Activated T-cell treated with anti-CD3 and anti-CD28 coated beads for 1 hour (primary cell): ENCODE data around the gene CNIH2.
"Not testable (repeated sequence)": the region's sequence is repeated elsewhere in the genome, so short reads cannot be mapped to it uniquely, and the experiment has no call there.

Source experiments
- DNase-seq: peaks from one replicate; pipeline ENCODE4 v3.0.0-alpha.2; 2020; ENCODE audit warnings: low read depth

Gene CNIH2

DNA sequence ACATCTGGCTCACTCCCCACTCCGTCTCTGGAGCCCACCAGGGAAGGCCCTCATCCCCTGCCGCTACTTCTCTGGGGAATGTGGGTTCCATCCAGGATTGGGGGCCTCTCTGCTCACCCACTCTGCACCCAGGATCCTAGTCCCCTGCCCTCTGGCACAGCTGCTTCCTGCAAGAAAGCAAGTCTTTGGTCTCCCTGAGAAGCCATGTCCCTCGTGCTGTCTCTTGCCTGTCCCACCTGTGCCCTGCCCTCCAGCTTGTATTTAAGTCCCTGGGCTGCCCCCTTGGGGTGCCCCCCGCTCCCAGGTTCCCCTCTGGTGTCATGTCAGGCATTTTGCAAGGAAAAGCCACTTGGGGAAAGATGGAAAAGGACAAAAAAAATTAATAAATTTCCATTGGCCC lies 911 bp upstream of the CNIH2 start:
- not testable (repeated sequence) for DNase-seq

DNA sequence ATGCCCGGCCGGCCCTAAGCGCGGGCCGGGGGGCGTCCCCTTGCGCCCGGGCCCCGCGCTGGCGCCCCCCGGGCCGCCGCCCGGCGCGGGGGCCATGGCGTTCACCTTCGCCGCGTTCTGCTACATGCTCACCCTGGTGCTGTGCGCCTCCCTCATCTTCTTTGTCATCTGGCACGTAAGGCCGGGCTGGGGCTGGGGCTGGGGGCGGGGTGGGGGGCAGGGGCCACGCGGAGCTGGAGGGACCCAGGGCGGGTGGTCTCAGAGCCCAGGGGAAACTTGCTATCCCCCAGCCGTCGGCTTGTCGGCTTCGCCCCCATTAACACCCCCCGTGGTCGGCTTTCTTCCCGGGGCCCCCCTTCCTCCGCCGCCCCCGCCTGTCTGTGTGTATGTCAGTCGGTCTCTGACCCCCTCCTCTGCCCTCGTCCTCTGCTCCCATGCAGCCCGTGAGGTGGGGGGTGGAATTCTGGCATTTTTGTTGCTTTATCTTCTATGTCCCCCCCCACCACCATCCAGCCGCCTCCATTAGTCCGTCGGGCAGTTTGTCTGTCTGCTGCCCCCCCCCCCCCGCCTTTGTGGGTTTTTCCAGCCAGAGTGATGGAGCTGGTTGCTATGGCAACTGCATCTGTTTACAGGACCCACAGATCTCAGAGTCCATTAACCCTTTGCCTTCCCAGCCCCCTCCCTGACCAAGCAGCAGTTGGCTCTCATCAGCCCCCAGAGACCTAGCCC lies 552 bp downstream of the CNIH2 start:
- no peak for DNase-seq

DNA sequence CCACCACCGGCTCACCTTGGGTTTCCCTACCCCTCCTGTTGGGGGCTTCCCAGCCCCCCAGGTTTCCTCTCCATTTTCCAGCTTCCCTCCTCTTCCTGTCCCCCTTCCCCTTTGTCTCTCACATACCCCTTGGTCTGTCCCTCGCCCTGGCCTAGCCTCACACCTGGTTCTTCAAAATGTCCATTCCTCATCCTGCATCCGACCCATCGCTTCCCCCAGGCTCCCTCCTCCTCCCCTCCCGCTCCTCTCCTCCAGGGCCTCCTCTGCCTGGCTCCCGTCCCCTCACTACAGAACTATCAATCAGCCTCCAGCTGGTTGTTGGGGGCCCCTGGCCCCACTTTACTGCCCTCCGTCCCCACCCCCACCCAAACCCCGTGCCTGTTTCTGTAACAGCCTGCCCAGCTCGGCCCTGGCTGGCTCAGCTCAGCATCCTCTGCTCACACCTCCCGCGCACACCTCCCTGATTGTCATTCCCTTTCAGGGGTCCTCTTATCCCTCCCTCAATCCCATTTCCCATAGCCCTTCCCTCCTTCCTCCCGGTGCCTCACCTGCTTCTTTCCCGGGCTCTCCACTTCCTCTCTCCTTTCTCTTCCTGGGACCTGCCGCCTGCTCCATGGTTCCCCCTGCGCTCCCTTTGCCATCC lies 1.2 kb downstream of the CNIH2 start:
- DNase-seq: no peak

DNA sequence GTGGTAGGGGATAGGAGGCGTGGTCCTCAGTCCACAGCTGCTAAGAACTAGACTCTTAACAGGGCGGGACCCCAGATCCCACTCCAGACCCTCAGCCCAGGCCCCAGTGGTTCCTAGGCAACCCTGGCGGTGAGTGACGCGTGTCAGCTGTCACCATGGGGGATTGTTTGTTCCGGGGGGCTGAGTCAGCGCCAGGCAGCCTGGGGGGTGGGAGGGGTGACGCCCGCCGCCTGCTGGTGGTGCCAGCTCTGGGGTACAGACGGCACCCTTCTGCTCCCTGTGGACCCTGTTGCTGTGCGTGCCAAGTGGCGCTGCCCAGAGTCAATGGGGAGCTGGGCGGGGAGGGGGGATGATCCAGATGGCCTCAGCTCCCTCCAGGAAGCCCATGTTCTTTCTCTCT lies 2.5 kb downstream of the CNIH2 start:
- DNase-seq: no peak

DNA sequence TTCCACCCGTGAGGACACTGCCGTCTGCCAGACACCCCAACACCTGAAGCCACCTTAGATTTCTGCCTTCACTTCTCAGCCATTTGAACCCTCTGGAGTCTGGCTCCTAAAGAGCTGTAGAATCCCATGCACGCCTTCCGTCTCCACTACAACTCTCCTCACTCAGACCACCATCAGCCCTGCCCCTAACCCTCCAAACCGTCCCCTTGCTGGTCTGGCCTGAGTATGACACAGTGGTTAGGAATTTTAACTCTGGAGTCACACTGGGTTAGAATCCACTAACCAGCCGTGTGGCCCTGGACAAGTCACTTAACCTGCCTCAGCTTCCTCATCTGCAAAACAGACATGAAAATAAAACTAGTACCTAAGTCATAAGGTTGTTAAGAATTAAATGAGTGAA lies 3.0 kb downstream of the CNIH2 start:
- no peak for DNase-seq

- DNase-seq: no peak
These were observed 3.9 kb downstream of the CNIH2 start for GRCh38 chr11:66281776-66282467.

DNA sequence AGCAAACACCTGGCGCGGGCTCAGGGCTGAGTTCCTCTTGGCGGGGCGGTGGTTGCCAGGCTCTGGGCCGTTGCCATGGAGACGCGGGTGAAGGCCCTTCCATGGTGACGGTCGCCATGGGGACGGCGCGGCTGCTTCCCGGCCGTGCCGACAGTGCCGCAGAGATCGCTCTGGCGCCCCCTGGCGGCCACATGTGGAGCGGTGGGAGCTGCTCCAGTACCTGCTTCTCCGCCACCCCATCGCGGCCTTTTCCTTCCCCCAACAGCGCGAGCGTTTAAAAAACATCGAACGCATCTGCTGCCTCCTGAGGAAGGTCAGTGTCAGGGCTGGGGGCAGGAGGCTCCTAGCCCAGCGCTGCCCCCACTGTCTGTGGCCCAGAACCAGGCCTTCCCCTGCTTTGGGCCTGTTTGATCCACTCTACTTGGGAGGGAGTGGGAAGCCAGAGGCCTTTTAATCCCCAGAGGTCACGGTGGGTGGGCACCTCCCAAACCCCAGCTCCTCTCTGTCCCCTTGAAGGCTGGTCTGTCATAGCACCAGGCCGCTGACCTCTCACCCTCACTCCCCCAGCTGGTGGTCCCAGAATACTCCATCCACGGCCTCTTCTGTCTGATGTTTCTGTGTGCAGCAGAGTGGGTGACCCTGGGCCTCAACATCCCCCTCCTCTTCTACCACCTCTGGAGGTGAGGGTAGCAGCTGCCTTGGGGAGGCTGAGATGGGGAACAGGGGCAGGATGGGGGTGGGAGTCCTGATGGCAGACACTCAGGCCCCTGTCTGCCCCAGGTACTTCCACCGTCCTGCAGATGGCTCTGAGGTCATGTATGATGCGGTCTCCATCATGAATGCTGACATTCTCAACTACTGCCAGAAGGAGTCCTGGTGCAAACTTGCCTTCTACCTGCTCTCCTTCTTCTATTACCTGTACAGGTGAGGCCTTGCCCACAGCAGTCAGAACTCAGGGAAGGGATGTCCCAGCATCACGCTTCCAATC lies 4.8 kb downstream of the CNIH2 start:
- DNase-seq: peak; percentile 100

DNA sequence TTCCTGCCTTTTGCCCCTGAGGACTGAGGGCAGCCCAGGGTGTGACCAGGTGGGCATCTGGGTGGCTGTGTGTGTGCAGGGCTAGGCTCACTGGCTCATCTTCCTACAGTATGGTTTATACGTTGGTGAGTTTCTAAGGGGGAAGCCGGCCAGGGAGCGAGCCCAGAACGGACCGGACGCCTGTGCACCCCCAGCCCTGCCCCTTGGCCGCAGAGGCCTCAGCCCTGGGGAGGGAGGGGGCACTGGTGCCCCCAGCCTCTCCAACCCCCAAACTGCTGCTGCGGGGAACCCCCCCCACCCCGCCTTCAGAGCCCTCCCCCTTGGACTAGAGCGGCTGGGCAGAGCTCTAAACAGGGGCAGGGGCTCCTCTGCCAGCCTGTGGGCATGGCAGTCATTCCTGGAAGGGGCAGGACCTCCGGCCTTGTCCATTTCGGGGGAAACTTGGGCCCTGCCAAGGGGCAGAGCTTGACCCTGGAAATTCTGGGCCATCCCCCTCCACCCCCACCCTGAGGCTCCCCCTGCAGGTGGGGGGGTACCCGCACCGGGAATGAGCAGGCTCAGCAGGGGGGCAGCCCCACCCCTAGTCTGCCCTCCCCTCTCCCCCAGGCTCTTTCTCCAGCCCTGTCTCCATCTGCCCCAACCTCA lies 5.6 kb downstream of the CNIH2 start:
- DNase-seq: no peak

- DNase-seq: no peak
These were observed 6.6 kb downstream of the CNIH2 start for GRCh38 chr11:66284526-66285078.

DNA sequence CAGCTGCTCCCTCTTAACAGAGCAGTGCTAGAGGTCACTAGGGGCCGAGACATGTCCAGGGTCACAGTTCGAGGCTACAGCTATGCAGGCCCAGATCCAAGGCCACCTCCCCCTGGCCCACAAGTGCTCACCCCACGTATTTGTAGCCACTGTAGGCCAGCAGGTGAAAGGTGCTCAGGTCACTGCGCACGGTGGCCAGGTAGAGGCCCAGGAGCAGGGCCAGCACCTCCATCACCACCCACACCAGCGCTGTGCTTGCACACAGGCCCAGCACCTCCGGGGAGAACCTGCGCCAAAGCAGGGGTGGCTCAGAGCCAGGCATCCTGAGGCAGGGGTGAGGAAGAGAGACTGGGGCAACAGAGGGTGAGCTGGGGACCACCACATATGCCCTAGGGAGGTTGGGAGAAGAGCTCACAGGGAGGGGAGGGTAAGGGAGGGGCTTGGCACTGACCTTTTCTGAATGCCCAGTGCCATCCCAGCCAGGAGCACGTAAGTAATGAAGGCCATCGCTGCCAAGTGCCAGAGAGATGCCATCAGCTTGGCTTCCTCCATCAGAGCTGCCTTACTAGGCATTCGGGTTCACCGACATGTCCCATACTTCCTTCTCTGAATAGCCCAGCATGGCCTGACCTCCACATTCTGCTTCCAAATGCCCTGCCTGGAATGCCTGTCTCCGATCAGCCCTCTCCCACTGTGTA lies 7.4 kb downstream of the CNIH2 start:
- DNase-seq: no peak

DNA sequence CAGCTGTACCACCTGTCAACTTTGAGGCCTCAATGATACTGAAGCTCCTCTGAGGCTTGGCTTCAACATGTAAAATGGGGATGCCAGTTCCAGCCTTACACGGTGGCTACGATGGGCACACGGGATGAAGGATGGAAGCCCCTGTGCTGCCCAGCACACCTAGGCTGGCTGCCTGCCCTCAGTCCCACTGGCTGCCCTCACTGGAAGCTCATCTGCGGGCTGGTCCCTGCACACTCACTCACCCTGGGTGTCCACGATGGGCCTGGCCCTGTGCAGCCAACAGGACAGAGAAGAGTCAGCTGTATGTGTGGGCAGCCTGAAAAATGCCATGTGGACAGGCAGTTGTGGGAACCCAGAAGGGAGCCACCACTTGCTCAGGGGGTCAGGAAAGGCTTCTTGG lies 8.7 kb downstream of the CNIH2 start:
- DNase-seq: no peak

DNA sequence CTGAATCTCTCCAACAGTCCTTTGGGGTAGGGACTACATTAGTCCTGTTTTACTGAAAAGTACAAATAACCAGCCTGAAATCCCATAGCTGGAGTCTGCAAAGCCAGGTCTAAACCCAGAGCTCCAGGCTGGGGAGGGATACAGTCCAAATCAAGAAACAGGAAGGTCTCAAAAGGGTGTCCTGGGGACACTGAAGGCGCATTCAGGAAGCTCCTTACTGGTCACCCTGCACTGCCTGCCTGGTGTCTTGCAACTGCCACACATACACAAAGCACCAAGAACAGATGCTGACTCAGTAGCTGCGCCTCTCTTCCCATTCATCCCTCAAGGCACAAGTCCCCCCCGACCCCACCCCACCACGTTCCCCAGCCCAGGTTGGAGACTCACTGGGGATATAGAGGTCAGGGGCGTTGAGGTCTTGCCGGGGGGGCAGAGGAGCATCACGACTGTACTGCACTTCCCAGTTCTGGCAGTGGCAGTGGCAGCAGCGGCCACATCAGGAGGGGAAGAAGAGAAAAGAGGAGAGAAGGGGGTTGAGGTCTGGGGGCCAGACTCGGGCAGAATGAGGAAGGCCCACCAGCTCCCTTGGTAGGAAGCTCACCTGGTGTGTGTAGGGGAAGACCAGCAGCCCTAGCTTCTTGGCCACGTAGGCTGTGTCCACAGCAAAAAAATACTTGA lies 9.4 kb downstream of the CNIH2 start:
- no peak for DNase-seq

DNA sequence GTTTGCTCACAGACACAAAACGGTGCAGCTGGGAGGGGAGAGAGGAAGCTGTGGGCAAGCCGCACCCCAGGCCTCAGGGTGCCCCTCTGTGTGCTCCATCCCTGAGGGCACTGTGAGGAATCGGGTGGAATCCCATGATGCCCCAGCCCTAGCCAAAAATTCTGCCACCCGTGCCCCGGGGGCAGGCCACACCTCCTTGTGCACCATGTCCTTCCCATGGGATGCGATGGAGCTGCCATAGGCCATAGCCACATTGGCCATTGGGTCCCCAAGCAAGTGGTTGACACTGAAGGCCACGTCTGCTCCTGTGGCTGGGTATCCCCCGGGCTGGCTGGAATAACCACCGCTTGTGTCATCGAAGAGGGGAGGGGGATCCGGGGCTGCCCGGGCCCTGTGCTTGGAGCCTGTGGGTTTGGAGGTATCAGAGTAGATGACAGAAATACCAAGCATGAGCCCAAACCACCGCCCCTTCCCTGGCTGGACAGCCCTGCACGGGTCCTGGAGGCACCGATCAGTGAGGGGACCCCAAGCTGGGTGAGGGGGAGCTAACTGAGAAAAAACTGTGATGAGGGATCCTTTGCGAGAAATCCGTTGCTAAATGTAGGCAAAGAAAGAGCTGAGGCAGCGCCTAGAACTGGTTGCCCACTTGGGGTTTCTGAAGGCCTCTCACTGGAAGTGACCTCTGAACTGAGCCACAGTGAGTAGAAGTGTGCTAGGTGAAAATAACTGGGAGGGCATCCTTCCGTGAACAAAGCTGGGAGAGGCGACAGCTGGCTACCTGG lies 10.1 kb downstream of the CNIH2 start:
- no peak for DNase-seq

GRCh38 chr11:66288671-66289547 lies 10.9 kb downstream of the CNIH2 start, which contains the start of gene YIF1A:
YIF1A (minus strand) TSS chr11:66289143; CDS start chr11:66288985, 158 bp downstream.
- peak; percentile 94 for DNase-seq

GRCh38 chr11:66289548-66290329 lies 11.8 kb downstream of the CNIH2 start:
- peak; percentile 60 for DNase-seq

DNA sequence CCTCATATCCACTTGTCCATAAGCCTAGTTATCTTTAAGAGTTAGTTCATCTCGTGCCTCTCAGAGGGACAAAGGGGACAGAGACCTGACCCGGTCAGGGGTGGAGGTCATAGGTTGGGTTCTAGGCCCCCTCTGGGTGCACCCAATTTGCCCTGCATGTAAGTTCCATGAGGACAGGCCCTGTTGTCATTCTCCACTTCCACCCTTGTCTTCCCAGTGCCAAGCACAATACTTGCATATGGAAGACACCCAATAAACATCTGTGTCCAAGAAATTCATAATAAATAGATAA lies 12.3 kb downstream of the CNIH2 start:
- no peak for DNase-seq

- no peak for DNase-seq
These were observed 13.3 kb downstream of the CNIH2 start for GRCh38 chr11:66291303-66291705.
